AG10803 (cell line): ENCODE measurements around the gene UHRF2.
"Not testable (repeated sequence)": the region's sequence is repeated elsewhere in the genome, so short reads cannot be mapped to it uniquely, and the experiment has no call there.

Source experiments
- DNase-seq: peaks from one replicate; pipeline ENCODE4 v3.0.0; 2010; ENCODE audit warnings: low read depth
- H3K4me3 ChIP-seq: 2 replicates; pipeline ENCODE4 v1.5.1; 2011; ENCODE audit warnings: mild to moderate bottlenecking, low read length, control low read depth
- TF ChIP-seq, protein P1 (sequence below): conservative IDR thresholded peaks from 2 replicates; pipeline ENCODE4 v1.5.1; 2011; ENCODE audit warnings: mild to moderate bottlenecking, low read length, control low read depth, inconsistent platforms

The UHRF2 gene, protein sequence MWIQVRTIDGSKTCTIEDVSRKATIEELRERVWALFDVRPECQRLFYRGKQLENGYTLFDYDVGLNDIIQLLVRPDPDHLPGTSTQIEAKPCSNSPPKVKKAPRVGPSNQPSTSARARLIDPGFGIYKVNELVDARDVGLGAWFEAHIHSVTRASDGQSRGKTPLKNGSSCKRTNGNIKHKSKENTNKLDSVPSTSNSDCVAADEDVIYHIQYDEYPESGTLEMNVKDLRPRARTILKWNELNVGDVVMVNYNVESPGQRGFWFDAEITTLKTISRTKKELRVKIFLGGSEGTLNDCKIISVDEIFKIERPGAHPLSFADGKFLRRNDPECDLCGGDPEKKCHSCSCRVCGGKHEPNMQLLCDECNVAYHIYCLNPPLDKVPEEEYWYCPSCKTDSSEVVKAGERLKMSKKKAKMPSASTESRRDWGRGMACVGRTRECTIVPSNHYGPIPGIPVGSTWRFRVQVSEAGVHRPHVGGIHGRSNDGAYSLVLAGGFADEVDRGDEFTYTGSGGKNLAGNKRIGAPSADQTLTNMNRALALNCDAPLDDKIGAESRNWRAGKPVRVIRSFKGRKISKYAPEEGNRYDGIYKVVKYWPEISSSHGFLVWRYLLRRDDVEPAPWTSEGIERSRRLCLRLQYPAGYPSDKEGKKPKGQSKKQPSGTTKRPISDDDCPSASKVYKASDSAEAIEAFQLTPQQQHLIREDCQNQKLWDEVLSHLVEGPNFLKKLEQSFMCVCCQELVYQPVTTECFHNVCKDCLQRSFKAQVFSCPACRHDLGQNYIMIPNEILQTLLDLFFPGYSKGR

DNA sequence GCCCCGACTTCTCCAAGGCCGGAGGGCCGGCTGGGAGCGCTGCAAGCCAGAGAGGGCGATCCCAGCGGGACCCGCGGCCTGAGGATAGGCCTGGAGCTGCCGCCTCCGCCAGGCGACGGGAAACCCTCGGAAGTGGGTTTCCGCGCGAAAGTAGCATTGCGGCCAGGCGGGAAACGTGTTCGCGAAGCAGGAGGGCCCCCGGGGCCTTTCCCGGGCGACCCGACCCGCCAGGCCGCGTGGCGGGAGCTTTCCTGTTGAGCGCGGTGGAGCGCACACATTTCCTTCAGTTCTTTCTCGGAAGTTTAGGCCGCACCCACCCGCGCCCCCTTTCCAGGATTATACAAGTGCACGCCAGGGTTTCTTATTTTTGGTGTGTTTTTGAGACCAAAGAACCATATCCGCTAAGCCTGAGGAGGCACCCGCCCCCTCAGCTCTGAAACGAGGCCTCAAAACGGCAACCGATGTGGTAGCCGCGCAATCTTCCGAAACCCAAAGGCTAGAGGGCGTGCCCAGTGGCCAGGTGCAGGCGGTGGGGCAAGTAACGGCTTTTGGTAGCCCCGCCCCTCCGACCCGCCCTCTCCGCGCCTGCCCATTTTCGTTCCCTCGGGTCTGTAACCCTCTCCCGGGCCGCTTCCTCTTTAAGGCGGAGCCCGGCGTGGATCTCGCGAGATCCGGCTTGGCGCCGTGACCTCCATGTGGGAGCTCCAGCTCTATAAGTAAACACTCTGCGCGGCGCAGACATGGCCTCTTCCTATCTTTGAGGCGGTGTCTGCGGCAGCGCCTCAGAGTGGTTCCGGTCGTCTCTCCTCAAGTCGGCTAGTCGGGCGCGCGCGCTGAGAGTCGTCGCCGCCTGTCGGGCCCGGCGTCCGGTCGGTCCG lies at the start of gene UHRF2:
Gene UHRF2, plus strand, starts transcription at position 713 of the 878 bp plus-strand sequence. CDS start 292 bp downstream, outside the sequence.
- peak; percentile 97 for DNase-seq
- TF ChIP-seq, protein P1, sequence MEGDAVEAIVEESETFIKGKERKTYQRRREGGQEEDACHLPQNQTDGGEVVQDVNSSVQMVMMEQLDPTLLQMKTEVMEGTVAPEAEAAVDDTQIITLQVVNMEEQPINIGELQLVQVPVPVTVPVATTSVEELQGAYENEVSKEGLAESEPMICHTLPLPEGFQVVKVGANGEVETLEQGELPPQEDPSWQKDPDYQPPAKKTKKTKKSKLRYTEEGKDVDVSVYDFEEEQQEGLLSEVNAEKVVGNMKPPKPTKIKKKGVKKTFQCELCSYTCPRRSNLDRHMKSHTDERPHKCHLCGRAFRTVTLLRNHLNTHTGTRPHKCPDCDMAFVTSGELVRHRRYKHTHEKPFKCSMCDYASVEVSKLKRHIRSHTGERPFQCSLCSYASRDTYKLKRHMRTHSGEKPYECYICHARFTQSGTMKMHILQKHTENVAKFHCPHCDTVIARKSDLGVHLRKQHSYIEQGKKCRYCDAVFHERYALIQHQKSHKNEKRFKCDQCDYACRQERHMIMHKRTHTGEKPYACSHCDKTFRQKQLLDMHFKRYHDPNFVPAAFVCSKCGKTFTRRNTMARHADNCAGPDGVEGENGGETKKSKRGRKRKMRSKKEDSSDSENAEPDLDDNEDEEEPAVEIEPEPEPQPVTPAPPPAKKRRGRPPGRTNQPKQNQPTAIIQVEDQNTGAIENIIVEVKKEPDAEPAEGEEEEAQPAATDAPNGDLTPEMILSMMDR = no peak
- peak within 1 kb of the TSS; percentile 88 for H3K4me3 ChIP-seq

DNA sequence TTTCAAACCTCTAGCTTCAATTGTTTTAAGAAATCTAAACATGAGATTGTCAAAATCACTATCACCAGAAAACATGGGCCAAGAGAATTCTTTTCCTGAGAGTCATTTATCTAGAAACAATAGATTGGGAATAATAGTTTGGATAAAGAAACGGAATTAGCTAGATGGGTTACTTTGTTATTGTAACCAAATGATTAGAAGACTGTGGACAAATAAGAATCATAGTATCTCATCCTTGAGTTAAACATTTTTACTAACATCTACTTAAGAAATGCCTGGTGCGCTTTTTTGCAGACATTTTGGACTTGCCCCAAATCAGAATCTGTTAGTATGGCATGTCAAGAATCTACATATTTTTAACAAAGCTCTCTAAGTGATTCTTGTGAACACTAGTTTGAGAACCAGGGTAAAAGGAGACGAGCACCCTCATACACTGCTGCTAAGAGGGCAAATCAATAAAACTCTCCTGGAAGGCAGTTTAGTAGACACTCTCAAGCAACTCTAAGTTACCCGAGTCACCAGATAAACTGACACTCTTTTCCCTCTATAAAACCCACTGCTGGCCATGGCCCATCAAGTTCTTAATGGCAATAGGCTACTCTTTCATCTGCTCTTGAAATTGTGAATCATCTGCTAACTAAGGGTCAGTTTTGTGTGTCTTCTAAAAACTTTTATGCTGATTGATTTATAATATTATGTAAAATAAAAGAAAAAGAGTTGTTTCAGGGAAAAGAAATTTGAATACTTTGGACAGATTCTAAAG lies 45.7 kb upstream of the UHRF2 start:
- TF ChIP-seq, protein P1 = no peak
- no peak overlapping the region for H3K4me3 ChIP-seq
- DNase-seq = peak; percentile 16

DNA sequence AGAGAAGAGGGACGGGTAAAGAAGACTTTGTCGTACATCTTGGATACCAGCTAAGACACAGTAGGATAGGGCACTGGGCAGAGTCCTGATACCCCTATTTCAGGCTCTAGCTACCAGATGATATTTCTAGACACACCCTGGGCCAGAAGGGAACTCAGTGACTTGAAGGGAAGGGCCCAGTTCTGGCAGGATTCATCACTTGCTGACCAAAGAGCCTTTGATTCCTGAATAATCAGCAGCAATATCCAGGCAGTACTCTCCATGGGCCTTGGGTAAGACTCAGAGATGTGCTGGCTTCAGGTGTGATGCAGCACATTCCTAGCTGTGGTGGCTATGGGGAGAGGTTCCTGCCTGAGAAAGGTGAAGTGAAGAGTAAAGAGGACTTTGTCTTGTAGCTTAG lies 44.2 kb upstream of the UHRF2 start:
- TF ChIP-seq, protein P1 = no peak
- no peak for DNase-seq
- no peak overlapping the region for H3K4me3 ChIP-seq

DNA sequence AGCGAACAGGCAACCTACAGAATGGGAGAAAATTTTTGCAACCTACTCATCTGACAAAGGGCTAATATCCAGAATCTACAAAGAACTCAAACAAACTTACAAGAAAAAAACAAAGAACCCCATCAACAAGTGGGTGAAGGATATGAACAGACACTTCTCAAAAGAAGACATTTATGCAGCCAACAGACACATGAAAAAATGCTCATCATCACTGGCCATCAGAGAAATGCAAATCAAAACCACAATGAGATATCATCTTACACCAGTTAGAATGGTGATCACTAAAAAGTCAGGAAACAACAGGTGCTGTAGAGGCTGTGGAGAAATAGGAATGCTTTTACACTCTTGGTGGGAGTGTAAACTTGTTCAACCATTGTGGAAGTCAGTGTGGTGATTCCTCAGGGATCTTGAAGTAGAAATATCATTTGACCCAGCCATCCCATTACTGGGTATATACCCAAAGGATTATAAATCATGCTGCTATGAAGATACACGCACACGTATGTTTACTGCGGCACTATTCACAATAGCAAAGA lies 31.5 kb upstream of the UHRF2 start:
- DNase-seq, H3K4me3 ChIP-seq: not testable (repeated sequence)

DNA sequence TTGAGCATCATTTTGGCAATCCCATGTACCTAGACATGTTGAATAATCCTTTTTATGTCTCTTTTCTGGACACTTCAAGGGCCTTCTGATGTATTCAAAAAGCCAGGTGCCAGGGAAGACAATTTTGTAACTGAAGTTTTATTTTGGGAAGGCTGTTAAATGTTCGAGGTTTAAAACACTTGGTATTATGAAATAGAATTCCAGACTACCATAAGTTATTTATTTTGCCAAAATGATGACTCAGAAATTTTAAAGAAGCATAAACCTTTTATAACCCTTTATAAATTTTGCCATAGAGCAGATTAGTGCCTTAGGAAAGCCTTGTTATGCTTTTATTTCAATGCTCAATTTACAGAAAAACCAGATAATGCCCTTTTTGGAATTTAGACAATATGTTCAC lies 30.3 kb upstream of the UHRF2 start:
- DNase-seq = peak; percentile 56
- TF ChIP-seq, protein P1 = no peak
- H3K4me3 ChIP-seq = no peak overlapping the region

DNA sequence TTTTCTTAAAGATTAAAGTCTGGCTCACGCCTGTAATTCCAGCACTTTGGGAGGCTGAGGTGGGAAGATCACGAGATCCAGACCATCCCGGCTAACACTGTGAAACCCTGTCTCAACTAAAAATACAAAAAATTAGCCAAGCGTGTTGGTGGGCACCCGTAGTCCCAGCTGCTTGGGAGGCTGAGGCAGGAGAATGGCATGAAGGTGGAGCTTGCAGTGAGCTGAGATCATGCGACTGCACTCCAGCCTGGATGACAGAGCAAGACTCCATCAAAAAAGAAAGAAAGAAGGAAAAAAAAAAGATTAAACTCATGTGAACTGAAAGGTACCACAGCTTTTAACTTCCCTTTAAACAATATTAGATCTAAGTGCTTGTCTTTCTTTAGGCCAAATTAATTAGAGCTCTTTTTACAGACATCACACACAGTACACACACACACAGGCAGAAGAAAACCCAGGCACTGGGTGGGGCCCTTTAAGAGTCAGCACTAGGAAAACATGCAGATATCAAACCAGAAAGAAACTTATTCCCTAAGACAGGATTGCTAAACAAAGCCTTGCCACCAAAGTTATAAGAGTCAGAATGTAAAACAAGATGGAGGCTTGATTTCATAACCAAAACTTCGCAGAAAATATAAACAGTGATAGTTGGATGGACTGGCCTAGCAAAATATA lies 29.3 kb upstream of the UHRF2 start:
- TF ChIP-seq, protein P1 = no peak

More for the DNA sequence above, 29.3 kb upstream of the UHRF2 start:
- H3K4me3 ChIP-seq = no peak overlapping the region
- DNase-seq = peak; percentile 70
